Type B pancreatic cell (in vitro differentiated cells): ENCODE measurements around the gene ATP5ME. TPM values are rescaled to one million over a fixed set of nuclear protein-coding genes. Genes with fewer than 3 reads are reported as not detected.
"Not testable (repeated sequence)": the region's sequence is repeated elsewhere in the genome, so short reads cannot be mapped to it uniquely, and the experiment has no call there.

Experiments used
- DNase-seq: peaks from one replicate; pipeline ENCODE4 v3.0.0; 2021; ENCODE audit warnings: mixed read lengths; ENCODE audit not compliant: unreplicated experiment; ENCODE audit errors: extremely low spot score
- H3K27ac Mint-ChIP-seq: 2 replicates; pipeline ENCODE4 v1.8.0; 2021; ENCODE audit warnings: mild to moderate bottlenecking, mixed read lengths
- H3K27me3 Mint-ChIP-seq: 2 replicates; pipeline ENCODE4 v1.8.0; 2021; ENCODE audit warnings: mixed read lengths
- H3K36me3 Mint-ChIP-seq: 2 replicates; pipeline ENCODE4 v1.8.0; 2021; ENCODE audit warnings: mixed read lengths
- H3K4me1 Mint-ChIP-seq: one replicate; pipeline ENCODE4 v1.8.0; 2021; ENCODE audit warnings: mixed read lengths; ENCODE audit not compliant: unreplicated experiment
- H3K4me3 Mint-ChIP-seq: 2 replicates; pipeline ENCODE4 v1.8.0; 2021; ENCODE audit warnings: mild to moderate bottlenecking, mixed read lengths
- H3K9me3 Mint-ChIP-seq: 2 replicates; pipeline ENCODE4 v1.8.0; 2021; ENCODE audit warnings: mixed read lengths
- total RNA-seq: library from RNA; stranded (reverse); gene quantifications from 2 replicates; pipeline ENCODE4 v1.2.1, GENCODE V29; 2021; ENCODE audit warnings: low replicate concordance
- TF ChIP-seq, protein P1 (sequence below): fragments of 200-600 bp; sonication (generic); conservative IDR thresholded peaks from 2 replicates; pipeline ENCODE4 v1.5.0; 2021; ENCODE audit warnings: antibody characterized with exemption, mild to moderate bottlenecking

ATP5ME gene
- total RNA-seq, 1 donor from 2014 or later: 285 TPM

DNA sequence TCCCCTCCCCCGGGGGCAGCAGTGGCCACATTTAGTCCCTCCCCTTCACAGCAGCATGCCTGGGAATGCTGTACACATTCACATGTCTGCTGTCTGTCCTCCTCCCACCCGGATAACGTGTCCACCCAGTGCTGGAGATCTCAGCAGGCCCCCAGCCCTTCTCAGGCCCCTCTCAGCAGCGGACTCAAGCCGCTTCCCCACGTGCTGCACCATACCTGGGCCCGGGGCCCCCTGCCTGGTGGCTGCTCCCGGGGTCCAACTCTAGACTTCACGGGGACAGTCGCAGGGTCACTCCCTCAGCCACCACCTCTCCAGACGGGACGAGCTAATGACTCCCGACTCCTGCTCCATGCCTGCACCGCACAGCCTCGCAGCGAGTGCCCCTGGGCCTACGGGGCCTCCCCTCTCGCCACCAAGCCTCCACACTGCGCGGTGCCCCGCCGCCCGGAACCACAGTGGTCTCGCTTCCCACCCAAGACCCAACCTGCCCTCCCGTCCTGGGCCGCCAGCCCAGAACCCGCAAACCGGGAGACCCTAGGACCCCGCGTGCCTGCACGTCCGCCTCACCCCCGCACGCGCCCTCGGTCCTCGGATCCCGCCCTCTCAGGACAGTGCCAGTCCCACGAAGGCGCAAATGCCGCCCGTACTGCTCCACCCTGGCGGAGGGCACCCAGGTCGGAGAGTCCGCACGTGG lies 30.3 kb upstream of the ATP5ME start:
- Mint-ChIP-seq H3K36me3 (peaks cover 8% of the 10 kb centered on the region), H3K4me1 (peaks cover 8% of the 10 kb centered on the region), H3K9me3 (no peaks in the 10 kb centered on the region), H3K27ac (no peak overlapping the region), H3K27me3 (peaks cover 5% of the 10 kb centered on the region), H3K4me3 (no peak overlapping the region)
- TF ChIP-seq, protein P1, sequence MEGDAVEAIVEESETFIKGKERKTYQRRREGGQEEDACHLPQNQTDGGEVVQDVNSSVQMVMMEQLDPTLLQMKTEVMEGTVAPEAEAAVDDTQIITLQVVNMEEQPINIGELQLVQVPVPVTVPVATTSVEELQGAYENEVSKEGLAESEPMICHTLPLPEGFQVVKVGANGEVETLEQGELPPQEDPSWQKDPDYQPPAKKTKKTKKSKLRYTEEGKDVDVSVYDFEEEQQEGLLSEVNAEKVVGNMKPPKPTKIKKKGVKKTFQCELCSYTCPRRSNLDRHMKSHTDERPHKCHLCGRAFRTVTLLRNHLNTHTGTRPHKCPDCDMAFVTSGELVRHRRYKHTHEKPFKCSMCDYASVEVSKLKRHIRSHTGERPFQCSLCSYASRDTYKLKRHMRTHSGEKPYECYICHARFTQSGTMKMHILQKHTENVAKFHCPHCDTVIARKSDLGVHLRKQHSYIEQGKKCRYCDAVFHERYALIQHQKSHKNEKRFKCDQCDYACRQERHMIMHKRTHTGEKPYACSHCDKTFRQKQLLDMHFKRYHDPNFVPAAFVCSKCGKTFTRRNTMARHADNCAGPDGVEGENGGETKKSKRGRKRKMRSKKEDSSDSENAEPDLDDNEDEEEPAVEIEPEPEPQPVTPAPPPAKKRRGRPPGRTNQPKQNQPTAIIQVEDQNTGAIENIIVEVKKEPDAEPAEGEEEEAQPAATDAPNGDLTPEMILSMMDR: no peak
- DNase-seq: no peak

DNA sequence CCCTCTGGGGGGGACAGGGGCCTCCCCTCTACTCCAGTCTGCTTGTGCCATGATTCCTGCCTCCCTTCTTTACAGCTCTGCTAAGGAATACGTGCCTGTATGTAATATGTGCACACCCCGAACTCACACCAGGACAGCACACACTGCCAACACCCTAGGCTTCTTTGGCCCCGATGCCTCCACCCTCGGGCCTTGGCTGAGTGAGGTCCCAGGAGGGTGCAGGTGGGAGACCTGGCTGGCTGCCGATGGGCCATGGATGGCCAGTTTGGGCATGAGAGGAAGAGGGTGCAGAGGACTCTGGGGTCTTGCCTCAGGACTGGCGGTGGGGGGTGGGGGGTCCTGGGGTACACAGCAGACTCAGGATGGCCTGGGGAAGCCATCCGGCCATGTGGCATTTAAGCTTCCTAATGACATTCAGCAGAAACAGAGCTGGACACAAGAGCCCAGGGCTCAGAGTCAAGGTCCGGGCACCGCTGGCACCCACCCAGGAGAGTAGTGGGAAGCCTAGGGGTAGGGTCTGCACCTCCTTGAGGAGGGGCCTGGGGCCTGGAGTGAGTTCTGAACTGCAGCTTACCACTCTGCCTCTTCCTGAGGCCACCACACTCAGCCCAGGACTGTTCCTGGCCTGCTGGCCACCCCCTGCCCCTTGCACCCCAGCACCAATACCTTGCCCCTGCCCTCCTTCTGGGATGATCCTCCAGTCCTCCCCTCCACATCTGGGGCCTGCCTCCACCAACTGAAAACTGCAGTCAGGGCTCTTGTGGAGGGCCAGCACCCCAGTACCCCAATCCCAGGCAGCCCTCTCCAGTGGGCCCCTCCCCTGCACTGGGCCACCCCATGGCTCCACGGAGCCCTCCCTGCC lies 29.5 kb upstream of the ATP5ME start:
- peaks cover 2% of the 10 kb centered on the region for H3K4me1 Mint-ChIP-seq
- no peak for DNase-seq
- peaks cover 5% of the 10 kb centered on the region for H3K27me3 Mint-ChIP-seq
- peaks cover under 1% of the 10 kb centered on the region for H3K36me3 Mint-ChIP-seq
- no peak overlapping the region for H3K4me3 Mint-ChIP-seq
- no peak overlapping the region for H3K27ac Mint-ChIP-seq
- TF ChIP-seq, protein P1: no peak
- H3K9me3 Mint-ChIP-seq: no peaks in the 10 kb centered on the region

DNA sequence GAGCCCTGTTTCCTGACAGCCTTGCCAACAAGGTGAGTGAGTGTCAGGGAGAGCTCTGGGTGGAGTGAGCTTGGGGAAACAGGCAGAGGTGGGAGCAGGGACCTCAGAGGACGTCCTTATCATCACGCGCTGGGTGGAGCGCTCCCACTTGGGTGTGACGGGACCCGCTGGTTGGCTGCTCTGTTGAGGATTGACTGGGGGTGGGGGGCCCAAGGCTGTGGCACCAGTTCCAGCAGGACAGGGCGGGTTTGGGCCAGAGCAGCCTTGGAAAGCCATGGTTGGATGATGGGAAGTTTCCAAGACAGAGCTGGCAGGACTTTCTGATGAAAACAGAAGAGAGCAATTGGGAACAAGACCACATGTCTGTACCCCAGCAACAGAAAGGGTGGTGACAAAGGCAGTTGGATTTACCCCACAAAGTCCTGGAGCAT lies 28.6 kb upstream of the ATP5ME start:
- Mint-ChIP-seq H3K27me3 (peaks cover 5% of the 10 kb centered on the region), H3K4me1 (no peaks in the 10 kb centered on the region), H3K27ac (no peak overlapping the region), H3K4me3 (no peak overlapping the region), H3K9me3 (no peaks in the 10 kb centered on the region), H3K36me3 (no peaks in the 10 kb centered on the region)
- no peak for DNase-seq
- TF ChIP-seq, protein P1: no peak

DNA sequence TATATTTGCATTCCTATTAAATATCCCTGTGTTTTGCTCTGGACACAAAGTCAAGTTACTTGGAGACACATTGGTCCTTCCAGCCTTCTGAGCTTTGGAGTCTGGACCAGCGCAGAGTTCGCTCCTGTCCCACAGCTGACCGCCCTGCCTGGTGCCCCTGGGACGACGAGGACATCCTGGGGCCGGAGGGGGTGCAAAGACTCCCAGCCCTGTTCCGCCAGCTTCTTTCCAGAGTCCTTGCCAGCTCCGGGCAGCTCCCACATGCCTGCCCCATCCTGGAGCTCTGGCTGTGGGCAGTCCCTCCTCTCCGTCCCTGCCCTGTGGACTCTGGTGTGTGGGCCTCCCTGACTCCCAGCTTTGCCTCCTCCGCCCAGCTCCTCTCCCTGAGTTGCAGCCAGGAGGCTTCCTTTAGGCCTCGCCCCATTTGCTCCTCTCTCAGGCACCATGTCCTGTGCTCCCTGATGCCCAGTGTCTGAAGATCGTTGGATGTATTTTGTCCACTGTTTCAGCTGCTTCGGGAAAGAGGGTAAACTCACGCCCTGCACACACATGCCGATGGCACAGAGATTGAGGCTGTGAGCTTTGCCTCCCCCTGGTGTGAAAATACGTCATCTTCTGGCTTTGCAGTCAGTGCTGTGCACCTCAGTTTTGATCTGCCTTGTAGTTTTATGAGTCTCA lies 26.6 kb upstream of the ATP5ME start:
- Mint-ChIP-seq H3K4me1 (no peaks in the 10 kb centered on the region), H3K36me3 (no peaks in the 10 kb centered on the region), H3K27ac (no peak overlapping the region), H3K9me3 (no peaks in the 10 kb centered on the region), H3K4me3 (no peak overlapping the region), H3K27me3 (peaks cover 5% of the 10 kb centered on the region)
- DNase-seq: no peak
- TF ChIP-seq, protein P1: no peak

DNA sequence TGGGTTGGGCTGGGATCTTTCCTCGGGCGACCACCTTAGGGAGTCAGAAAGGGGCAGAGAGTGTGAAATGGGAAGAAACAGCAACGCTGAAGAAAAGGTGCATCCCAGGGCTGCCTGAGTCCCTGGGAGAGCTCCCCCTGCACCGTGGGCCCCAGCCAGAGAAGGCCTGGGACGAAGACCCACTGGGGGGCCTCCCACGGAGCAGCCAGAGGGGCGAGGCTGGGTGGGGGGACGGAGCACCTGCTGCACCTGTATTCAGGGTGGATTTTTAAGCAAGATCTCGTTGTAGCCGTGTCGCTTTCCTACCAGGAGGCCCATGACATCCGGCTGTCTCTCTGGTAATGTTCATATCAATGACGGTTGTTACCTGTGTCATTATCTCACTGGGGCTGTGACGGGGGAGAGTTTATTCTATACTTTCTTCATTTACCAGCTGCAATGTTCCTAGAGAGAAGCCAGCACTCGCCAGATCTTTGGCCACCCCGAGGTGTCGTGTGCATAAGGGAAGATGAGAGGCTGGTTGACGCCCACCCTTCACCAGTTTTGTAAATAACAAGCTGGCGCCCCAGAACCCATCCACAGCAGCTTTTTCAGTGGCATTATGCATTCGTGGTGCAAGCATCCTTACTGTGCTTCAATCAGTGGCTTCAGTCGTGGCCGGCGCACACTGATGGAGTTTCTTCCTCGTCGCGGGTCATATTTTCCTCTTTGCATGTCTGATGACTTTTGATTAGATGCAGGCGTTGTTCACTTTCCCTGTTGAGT lies 25.9 kb upstream of the ATP5ME start:
- H3K27me3 Mint-ChIP-seq: peaks cover 5% of the 10 kb centered on the region
- H3K36me3 Mint-ChIP-seq: no peaks in the 10 kb centered on the region
- TF ChIP-seq, protein P1: no peak
- no peak for DNase-seq
- H3K4me3 Mint-ChIP-seq: no peak overlapping the region
- H3K27ac Mint-ChIP-seq: no peak overlapping the region
- no peaks in the 10 kb centered on the region for H3K4me1 Mint-ChIP-seq
- H3K9me3 Mint-ChIP-seq: no peaks in the 10 kb centered on the region

DNA sequence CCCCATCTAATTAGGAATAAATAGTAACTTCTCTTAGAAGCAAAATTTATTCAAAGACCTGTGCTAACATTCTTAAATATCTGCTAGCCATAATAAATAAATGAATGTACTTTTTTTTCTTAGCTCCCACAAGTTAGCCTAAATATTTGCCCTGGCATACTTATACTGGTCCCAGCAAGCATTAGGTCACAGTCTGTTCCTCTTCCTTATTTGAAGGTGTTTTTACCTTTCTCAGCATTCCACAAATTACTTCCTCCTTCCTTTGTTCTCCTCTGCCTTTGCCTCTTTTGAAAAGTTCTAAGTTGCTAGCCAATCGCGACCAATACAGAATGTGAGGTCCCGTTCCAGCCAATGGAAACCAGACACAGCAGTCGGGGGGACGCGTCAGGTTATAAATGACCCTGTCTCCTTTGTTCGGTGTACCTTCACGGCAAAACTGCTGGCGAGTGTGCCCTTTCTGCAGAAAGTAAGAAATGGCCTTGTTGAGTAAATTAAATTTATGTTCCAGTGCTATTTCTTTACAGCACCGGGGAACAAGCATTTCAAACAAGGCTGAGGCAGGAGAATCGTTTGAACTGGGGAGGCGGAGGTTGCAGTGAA lies 20.4 kb upstream of the ATP5ME start:
- DNase-seq, H3K27ac Mint-ChIP-seq, H3K4me1 Mint-ChIP-seq, H3K36me3 Mint-ChIP-seq, H3K9me3 Mint-ChIP-seq, H3K27me3 Mint-ChIP-seq, H3K4me3 Mint-ChIP-seq: not testable (repeated sequence)
